Measurements from ENCODE around the gene TNS3. TPM values are rescaled to one million over a fixed set of nuclear protein-coding genes. Genes with fewer than 3 reads are reported as not detected.

TNS3 gene
- polyA plus RNA-seq, 1 of the 3 experiments (the other 2 are of a cell fraction) = 72.3 TPM

GRCh38 chr7:47510786-47511185 is 71.1 kb downstream of the TNS3 start:
- no peak overlapping the region for H3K4me3 ChIP-seq (ENCODE audit: low read depth in 2 of 2, low read length in 1 of 2)
- CTCF ChIA-PET = interaction anchor here (1.0 to 1.7 kb wide), 5 partner anchors 12 to 1588 kb away, joined by 3 to 9 read pairs (median 4); no protein-coding TSS in a partner anchor
- peaks cover 11 to 27% of the 10 kb centered on the region in 2 experiments; a peak in 3 of 4 replicates for H3K4me1 ChIP-seq (ENCODE audit: control insufficient read depth in 1 of 2, insufficient read depth in 2 of 2, low read depth in 1 of 2, low read length in 1 of 2)
- H3K9me2 ChIP-seq = no peaks in the 10 kb centered on the region
- TF ChIP-seq EP300 (IDR thresholded peaks at IDR 0.05; ENCODE audit: borderline replicate concordance in 1 of 2, low read depth in 1 of 2, low read length in 1 of 2) = no peak
- TF ChIP-seq GATA2 (CRISPR knock-in tag; IDR thresholded peaks at IDR 0.05) = no peak
- TF ChIP-seq FOSL2 (IDR thresholded peaks at IDR 0.05; ENCODE audit: borderline replicate concordance, low read depth) = no peak
- TF ChIP-seq FOXM1 (IDR thresholded peaks at IDR 0.05; ENCODE audit: low read depth) = no peak
- no peak for TF ChIP-seq IRF3 (IDR thresholded peaks at IDR 0.05; ENCODE audit: low read depth, low read length)
- no peak for TF ChIP-seq TCF12 (IDR thresholded peaks at IDR 0.05)
- no peak for TF ChIP-seq SIN3A (IDR thresholded peaks at IDR 0.05; ENCODE audit: borderline replicate concordance, low read depth, low read length)
- no peak for TF ChIP-seq USF2 (IDR thresholded peaks at IDR 0.05; ENCODE audit: borderline replicate concordance, low read depth, low read length)
- no peak for TF ChIP-seq EZH2phosphoT487 (IDR thresholded peaks at IDR 0.05; ENCODE audit: borderline replicate concordance, low read depth)
- no peak for TF ChIP-seq RXRA (IDR thresholded peaks at IDR 0.05; ENCODE audit: borderline replicate concordance, low read depth)
- no peak for TF ChIP-seq GABPA (IDR thresholded peaks at IDR 0.05; ENCODE audit: low read depth)
- no peak for TF ChIP-seq CTCF (IDR thresholded peaks at IDR 0.05)
- TF ChIP-seq POLR2AphosphoS5 (IDR thresholded peaks at IDR 0.05; ENCODE audit: low read depth, low read length) = no peak
- TF ChIP-seq MEF2A (IDR thresholded peaks at IDR 0.05; ENCODE audit: borderline replicate concordance, low read depth) = no peak
- no peak for TF ChIP-seq JUND (IDR thresholded peaks at IDR 0.05)
- TF ChIP-seq USF1 (IDR thresholded peaks at IDR 0.05; ENCODE audit: borderline replicate concordance, low read depth) = no peak
- no peak for TF ChIP-seq CHD2 (IDR thresholded peaks at IDR 0.05; ENCODE audit: low read length, partially characterized antibody)
- TF ChIP-seq SMC3 (IDR thresholded peaks at IDR 0.05; ENCODE audit: low read depth, low read length) = no peak
- H3K9ac ChIP-seq = no peak overlapping the region
- no peaks in the 10 kb centered on the region for H3K9me3 ChIP-seq
- H3K4me2 ChIP-seq = no peak overlapping the region
- no peak for DNase-seq
- H3F3A ChIP-seq (replicated peaks; ENCODE audit: insufficient read depth) = peaks cover 16% of the 10 kb centered on the region
- H2AFZ ChIP-seq (ENCODE audit: low read depth) = no peak overlapping the region
- WGBS (ENCODE audit: low lambda C conversion rate) = 97% methylated on average over 6 of the region's 6 CpGs
- H3K36me3 ChIP-seq (replicated peaks in 1 of 2; ENCODE audit: control insufficient read depth in 1 of 2, insufficient read depth in 2 of 2, low read length in 1 of 2) = peaks cover 2 to 52% of the 10 kb centered on the region in 2 experiments
- H4K20me1 ChIP-seq (ENCODE audit: insufficient read depth) = peaks cover 18% of the 10 kb centered on the region; the same call in 1 of the 2 replicates
- H3K27ac ChIP-seq (ENCODE audit: low read depth in 2 of 2, low read length in 1 of 2) = no peak overlapping the region
- peaks cover 22% of the 10 kb centered on the region; the same call in 1 of the 2 replicates for H3K79me2 ChIP-seq (ENCODE audit: insufficient read depth)
- no peaks in the 10 kb centered on the region for H3K27me3 ChIP-seq (ENCODE audit: insufficient read depth)
- POLR2A ChIA-PET = no interaction called here

All from SK-N-SH (cell line).